DMS 273 (cell line): ENCODE data around the gene BCORL1.

ENCODE experiments used
- DNase-seq: peaks from one replicate; lab custom pipeline; 2025; ENCODE audit not compliant: unreplicated experiment; lab: John Stamatoyannopoulos, UW

Gene BCORL1

DNA sequence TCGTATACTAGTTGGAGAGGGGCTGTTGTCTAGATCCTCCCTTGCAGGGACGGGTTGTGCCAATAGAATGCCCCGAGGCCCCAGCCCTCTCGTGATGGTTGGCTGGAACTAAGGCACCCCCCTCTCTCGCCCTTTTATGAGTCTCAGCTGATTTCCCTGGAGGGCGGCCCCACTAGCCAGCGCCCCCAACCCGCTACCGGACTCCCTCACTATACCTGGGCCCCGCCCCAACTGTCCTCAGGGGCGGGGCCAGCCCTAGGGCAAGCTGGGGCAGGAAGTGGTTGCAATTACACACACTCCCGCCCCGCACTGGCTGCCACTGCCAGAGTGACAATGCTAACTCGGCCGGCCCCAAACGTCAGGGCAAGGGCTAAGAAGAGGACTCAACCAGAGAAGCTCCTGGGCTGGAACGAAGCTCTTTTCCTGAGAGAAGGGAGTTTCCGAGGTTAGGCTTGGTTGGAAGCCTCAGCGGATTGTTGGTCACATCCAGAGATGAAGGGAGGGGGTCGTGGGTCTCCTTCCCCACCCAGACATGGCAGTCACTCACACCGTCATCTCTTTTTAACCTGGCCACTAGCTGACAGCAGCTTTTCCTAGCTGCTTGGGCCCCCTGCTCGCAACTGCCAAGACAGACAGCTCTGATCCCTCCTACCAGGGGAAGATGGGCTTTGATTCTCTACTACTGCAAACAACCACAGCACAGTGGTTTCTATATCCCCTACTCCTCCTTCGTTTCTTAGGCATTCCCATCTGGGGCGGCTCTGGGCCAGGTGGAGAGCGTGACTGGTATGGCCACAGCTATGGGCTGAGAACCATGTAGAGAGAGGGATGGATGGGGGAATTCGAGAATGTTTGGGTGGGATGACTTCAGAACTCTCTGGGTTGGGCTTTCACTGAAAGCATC lies 21.0 kb upstream of the BCORL1 start:
- peak; percentile 71 for DNase-seq

DNA sequence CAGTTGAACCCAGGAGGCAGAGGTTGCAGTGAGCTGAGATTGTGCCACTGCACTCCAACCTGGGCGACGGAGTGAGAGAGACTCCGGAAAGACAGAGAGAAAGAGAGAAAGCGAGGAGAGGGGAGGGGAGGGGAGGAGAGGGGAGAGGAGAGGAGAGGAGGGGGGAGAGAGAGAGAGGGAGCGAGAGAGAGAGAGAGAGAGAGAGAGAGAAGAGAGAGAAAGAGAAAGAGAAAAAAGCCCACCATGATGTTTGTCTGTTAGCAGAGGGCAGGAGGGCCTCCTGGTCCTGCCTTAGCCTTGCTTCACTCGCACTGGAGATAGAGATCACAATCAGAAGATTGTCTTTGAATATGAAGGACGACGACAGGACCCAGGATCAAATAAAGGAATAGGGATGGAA lies 18.7 kb upstream of the BCORL1 start:
- no peak for DNase-seq

DNA sequence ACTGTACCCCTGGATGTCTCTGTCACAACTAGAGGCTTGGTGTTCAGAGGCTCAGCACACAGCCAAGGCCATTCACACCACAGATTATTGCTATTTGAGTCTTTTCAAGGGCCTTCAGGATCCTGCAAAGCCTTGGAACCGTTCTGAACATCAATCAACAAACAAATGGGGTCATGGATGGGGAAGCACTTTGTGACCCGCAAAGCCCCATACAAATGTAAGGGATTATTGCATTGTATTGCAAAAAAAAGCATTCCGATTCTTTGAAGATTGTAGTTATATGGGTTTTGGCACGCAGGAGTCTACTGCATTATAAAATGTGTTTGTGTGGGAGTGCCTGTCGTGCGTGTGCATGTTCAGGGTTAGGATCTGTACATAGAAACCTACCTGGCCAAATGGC lies 17.3 kb upstream of the BCORL1 start:
- no peak for DNase-seq

DNA sequence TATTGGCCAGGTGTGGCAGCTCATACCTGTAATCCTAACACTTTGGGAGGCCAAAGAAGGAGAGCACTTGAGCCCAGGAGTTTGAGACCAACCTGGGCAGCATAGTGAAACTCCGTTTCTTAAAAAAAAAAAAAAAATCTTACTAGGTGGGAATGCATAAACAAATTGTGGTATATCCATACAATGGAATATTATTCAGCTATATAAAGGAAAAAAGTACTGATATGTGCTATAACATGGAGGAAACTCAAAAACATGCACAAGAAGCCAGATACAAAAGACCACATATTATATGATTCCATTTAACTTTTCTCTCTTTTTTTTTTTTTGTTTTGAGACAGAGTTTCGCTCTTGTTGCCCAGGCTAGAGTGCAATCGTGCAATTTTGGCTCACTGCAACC lies 13.5 kb upstream of the BCORL1 start:
- DNase-seq, result no peak

DNA sequence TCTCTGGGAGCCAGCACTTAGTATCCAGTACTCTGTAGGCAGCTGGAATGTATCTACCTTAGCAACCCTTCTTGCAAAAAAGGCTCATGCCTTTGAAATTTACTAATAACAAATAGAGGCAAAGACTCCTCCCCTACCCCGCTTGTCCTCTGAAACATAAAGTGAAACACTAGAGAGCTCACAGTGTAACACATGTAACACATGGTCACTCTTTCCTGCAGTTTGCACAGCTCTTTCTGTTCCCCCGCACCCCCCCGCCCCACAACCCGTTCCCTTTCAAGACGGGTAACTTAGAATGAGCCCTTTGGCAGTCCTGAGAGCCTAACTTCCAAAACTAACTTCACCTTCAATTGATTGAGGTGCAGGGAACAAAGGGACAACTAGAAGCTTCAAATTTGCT lies 6.0 kb upstream of the BCORL1 start:
- DNase-seq, result no peak

DNA sequence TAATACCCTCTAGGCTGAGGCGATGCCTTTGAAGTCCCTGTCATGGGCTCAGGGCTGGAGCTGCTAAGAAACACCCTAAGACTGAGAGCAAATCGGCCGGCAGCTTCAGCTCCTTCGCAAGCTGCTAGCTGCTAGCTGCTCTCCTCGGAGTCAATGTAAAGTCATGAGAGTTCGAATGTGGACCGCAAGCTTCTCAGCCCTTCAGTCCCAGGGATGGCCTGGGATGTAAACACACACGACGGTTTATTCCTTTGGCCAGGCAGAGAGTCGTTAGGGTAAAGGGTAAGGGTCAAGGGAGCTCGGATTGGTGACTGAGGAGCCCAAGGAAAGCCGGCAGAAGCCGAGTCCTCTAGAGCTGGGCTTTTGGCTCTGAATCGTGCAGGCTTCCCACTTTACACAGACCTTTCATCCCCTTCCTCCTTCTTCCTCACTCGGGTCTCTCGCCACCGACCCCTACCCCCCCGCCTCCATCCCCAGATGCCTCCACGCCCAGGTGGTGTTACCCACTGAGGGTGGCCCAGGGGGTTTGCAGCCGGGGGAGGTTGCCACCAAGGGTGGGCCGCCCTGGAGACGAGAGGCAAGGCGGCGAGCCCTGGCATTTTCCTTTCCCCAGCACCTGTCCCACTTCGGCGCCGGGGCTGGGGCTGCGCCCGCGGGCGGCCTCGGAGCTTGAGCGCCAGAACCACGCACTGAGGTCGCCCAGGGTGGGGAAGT lies 3.1 kb upstream of the BCORL1 start:
- no peak for DNase-seq

DNA sequence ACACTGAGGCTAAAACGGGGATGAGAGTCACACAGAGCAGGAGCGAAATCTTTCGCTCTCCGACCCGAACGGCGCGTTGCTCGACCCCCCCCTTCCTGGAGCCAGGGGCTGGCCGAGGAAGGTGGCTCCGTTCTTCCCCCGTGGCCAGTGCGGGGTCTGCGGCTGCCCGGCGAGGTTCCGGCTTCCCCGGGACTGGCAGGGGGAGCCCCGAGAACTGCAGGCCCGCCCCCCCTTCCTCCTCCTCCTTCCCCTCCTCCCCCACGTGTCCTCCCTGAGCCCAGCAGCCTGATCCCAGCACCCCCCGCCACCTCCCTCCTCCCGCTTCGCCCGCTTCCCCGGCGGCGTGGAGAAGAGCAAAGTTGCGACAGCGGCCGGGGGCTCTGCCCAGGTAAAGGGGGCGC lies 2.4 kb upstream of the BCORL1 start:
- no peak for DNase-seq

DNA sequence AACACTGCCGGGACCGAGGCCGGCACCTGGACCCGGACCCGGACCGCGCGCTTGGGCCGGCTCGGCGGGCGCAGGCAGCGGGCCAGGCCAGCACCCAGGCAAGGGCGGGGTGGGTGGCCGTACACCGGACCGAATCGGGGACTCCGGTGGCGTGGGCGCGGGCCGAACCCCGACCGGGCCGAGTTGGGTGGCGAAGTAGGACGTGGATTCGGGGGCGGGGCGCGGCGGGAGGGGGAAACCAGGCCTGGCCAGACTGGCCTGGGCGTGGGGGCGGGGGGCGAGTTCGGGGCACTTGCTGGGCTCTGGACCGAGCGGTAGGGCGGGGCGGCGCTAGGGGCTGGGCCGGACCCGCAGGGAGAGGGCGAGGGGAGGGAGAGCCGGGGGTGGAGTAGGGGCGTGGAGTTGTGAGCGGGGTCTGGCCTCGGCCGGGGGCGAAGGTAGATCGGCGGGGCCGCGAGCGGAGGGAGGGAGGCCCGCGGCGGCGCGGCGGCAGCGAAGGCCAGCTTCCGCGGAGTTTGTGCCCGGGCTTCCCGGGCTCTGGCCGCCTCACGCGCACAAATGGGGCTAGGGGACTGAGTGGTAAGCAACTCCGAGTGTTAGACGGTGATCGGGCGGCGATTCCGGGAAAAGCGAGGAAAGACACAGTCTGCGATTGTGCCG lies 1.8 kb upstream of the BCORL1 start:
- peak; percentile 53 for DNase-seq

DNA sequence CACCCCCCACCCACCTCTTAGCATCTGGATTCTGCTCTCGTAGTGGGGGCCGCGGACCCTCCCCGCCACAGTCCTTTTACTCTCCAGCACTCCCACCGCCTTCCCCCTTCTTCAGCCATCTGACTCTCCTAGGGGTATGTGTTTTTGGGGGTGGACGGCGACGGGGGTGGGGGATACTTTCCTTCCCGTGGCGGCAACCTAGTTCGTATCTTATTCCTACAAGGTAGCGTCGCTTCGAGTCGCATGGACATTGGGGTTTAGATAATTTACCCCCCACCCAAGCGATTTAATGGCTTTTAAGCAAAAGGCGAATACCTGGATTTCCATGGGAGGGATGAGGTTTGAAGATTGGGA lies 1.3 kb upstream of the BCORL1 start:
- no peak for DNase-seq

DNA sequence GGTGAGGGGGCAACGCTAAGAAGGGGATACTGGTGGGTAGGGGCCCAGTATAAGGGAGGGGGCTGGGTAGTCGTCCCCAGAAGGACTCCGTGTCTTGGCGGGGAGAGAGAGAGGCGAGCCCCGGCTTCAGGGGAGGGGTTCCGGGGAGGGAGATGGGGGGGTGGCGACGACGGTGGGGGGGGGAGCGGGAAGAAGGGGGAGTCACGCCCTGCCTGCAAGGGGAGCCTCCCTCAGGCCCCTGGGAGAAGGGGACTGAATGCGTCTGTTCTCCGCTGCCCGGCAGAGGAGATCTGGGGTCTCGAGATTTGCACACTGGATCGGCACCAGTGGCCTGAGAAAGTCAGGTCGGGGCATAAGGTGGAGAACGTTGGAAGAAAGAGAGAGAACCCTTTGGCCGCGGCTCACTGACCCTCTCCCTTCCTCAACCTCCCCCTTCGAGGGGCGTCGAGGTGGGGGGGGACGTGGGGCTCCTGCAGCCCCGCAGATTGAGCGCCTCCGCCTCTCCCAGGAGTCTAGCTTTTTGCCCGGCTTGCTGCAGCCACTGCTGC lies 609 bp upstream of the BCORL1 start:
- DNase-seq, result no peak

DNA sequence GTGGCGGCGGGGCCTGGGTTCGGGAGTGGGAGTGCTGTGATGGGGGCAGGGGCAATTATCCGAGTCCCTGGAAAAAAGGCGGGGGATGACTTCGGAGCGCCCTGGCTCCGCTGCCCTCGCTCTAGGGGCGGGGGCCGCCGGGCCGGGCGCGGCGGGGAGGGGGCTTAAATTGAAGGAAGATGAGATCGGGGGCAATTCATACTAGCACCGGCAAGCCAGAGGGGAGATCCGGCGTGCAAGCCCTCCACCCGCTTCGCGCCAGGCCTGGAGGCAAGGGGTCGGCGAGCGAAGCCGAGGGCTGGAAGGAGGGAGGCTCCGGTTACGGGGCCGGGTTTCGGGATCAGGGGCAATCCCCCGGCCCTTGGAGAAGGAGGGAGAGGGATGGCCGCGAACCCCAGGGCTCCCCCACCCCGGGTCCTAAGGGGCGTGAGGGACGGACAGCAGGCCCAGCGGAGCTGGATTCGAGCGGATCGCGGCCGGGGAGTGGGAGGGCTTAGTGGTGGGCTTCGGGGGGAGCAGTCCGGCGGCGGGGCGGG lies 1.2 kb downstream of the BCORL1 start:
- peak; percentile 49 for DNase-seq

DNA sequence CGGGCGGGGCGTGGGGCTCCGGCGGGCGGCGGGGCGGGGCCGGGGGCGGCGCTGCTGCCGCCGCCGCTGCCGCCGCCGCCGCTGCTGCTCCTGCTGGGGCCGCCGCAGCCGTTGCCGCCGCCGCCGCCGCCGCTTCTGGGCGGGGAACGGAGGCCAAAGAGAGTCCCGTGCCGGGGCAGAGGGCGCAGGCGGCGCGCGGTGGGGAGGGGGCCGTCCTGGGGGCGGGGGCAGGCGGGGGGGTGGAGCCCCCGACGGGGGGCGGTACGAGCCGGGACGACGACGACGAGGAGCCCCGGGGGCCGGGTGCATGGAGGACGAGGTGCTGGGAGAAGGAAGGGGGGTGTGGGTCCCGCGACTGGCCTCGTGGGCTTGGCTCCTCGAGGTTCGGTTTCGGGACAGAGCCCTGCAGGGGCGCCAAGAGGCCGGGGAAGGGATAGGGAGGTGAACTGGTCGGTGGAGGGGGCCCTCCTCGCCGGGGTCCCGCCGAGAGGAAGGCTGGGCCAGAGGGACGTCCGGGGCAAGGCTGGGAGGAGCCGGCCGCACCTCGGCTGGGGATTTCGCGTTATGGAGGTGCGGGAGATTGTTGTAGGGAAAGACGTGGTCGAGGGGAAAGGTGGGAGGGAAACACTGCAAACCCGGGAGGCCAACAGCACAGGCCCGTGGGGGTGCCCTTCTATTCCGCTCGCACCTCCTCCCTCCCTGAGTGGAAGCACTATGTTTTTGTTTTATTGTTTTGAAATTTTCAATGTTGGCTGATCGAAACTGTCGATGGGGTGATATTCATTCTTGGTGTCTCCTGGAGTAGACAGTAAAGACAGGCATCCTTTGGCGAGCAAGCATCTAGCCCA lies 1.9 kb downstream of the BCORL1 start:
- peak; percentile 54 for DNase-seq

DNA sequence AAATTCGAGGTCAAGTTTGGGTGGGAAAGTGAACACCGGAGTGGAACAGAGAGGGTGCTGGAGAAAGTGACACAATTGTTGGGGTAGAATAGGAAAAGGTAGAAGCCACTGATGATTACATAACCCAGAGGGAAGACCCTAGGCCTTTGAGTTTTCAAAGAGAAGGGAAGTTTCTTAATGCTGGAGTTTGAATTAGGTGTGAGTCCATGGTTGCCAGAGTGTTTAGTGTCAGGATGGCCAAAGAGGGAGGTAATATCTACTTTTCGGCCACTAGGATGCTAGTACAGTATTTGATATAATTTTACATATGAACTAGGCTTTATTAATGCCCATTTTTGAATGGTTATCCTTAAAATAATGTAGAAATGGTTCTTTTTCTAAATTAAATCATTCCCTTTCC lies 5.4 kb downstream of the BCORL1 start:
- DNase-seq, result no peak

DNA sequence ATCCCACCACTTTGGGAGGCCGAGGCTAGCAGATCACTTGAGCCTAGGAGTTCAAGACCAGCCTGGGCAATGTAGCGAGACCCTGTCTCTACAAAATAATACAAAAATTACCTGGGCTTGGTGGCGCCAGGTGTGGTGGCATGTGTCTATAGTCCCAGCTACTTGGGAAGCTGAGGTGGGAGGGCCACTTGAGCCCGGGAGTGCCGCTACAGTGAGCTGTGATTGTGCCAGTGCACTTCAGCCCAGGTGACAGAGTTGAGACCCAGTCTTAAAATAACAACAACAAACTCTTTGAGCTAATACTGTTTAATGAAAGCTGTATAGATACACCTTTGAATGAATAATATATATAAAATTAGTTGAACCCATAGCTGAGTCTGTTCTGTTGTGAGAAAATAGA lies 9.7 kb downstream of the BCORL1 start:
- no peak for DNase-seq

DNA sequence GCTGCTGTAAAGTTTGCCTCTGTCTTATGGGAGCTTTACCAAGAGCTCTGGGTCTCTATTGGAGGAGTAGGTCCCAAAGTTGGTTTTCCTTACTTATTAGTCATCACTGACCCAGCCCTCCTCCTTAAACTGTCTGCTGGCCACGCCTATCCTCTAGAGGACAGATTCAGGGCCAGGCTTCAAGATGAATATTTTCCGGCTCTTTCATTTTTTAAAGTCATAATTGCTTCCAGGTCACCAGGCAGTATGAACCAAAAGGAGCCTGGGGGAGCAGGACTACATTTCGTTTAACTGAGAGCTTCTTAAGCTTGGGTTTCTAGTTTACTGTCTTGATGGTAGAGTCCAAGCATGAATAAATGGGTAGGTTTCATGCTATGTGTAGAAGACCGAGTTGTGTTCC lies 13.7 kb downstream of the BCORL1 start:
- DNase-seq, result no peak

DNA sequence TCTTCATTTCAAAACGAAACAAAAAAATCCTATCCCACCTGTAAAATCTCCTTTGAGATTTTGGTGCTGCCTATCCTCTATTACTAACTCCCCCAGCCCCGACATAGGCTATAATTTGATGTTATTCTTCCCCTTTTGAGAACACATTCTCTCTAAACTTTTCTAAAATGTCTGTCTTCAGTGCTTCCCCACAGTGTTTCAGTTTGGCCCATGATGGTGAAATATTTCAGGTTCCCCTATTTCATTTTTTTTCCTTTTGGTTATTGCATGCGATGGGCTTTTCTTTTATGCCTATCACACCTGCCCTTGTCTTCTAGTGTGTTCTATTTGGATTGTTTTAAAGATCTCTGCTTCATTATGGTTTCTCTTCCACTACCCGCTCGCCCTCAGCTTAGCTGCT lies 14.7 kb downstream of the BCORL1 start:
- no peak for DNase-seq

DNA sequence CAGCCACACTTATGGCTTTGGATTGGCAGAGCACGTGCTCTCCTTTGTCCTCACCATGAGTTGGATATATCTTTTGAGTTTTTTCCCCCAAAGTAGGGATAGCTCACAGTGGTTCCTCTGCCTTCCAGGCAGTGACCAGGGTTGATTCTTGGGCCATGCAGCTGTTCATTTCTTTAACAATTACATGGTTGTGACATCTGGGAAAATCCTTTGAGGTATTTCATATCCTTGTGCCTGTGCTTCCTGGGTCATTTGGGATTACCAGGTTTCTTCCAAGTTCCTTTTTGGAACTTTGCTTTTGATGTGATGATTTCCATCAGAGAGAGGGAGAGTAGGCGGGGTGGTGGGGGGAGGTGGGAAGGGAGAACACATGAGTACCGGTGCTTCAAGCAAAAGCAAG lies 15.6 kb downstream of the BCORL1 start:
- DNase-seq, result no peak

DNA sequence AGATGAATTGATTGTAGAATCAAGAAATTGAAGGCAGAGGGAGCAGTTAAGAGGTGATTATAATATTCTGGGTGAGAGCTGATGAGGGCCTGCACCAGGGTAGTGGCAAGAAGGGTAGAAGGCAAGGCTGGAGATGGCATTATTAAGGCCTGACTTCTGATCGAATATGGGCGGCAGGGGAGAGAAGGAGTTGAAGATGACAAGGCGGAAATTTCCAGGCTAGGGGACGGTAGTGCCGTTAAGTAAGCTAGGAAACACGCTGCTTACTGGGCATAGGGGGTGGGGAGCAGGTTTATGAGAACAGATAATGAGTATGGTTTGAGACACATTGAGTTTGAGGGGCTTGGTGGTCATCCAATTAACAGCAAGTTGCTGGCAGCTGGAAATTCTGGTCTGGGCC lies 19.5 kb downstream of the BCORL1 start:
- no peak for DNase-seq

DNA sequence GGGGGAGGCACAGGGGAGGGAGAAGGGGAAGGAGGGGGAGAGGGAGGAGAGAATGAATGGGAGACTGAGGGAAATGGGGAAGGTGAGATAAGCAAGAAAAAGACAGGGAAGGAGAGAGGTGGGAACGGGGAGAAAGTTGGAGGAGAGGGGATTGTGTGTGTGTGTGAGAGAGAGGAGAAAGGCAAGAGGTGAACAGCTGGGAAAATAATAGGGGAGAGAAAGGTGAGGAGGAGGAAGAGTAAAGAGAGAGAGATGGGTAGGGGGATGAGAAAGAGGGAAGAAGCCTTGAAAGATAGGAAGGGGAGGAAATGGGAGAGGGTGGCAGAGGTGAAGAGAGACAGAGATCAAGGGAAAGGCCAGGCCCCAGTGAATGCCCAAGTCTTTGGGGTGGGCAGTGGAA lies 20.1 kb downstream of the BCORL1 start:
- DNase-seq, result no peak

DNA sequence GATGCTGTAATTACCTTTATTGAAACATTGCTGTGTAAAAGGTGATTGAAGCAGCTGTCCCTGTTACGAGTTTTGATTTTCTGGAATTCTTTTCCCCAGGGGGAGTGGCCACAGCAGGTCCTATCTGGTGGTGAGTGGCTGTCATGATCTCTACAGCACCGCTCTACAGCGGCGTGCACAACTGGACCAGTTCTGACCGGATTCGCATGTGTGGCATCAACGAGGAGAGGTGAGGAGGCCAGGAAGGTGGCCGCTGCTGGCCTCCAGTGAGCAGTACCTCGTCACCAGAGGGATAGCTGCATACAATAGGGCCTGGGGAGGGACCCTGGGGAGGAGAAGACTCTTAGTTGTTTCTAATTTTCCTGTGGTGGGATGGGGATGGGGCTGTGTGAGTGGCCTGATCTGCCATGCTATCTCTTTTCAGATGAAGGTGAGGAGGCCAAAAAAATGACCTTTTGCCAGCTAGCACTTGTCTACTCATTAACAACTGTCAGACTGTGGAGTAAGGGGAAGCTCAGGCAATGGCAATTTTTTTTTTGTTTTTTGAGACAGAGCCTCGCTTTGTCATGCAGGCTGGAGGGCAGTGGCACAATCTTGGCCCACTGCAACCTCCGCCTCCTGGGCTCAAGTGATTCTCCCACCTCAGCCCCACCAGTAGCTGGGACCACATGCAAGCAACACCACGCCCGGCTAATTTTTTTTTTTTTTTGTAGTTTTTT lies 22.8 kb downstream of the BCORL1 start:
- no peak for DNase-seq
